ENCODE results near the gene CDCP1. TPM values are rescaled to one million over a fixed set of nuclear protein-coding genes. Genes with fewer than 3 reads are reported as not detected.

Gene CDCP1
- total RNA-seq, 6 experiments from 2014 or later = 0.31 to 2.7 (median 0.83) TPM

GRCh38 chr3:45169125-45169904 lies 23.1 kb upstream of the CDCP1 start:
- H3K4me3 ChIP-seq = no peak overlapping the region

GRCh38 chr3:45168451-45168850 lies 22.3 kb upstream of the CDCP1 start:
- WGBS (ENCODE audit: insufficient coverage, low coverage, low lambda C conversion rate, missing lambda C conversion rate) = 53% methylated on average over 4 of the region's 4 CpGs
- intact Hi-C loops (cut with DNase I) = no loop called here

More at GRCh38 chr3:45169125-45169904, 23.1 kb upstream of the CDCP1 start:
- no peaks in the 10 kb centered on the region for H3K27me3 ChIP-seq
- H3K4me1 ChIP-seq = no peaks in the 10 kb centered on the region
- no peaks in the 10 kb centered on the region for H3K36me3 ChIP-seq
- DNase-seq (no peak), ATAC-seq (no peak)
- no peaks in the 10 kb centered on the region for H3K9me3 ChIP-seq
- WGBS (ENCODE audit: insufficient coverage, low coverage, low lambda C conversion rate, missing lambda C conversion rate) = 50% methylated on average over 12 of the region's 12 CpGs
- intact Hi-C loops (cut with DNase I) = no loop called here
- TF ChIP-seq POLR2A (IDR thresholded peaks at IDR 0.05) = no peak
- no peak for TF ChIP-seq CTCF (IDR thresholded peaks at IDR 0.05)
- H3K27ac ChIP-seq = no peak overlapping the region

GRCh38 chr3:45167011-45167911 lies 21.1 kb upstream of the CDCP1 start:
- WGBS (ENCODE audit: insufficient coverage, low coverage, low lambda C conversion rate, missing lambda C conversion rate) = 23% methylated on average over 23 of the region's 23 CpGs
- Histone ChIP-seq H3K27me3 (no peaks in the 10 kb centered on the region), H3K4me1 (no peaks in the 10 kb centered on the region), H3K27ac (no peak overlapping the region), H3K36me3 (no peaks in the 10 kb centered on the region), H3K9me3 (no peaks in the 10 kb centered on the region), H3K4me3 (no peak overlapping the region)
- ATAC-seq = peak; percentile 68 to 89 (median 74)
- intact Hi-C loops (cut with DNase I) = no loop called here
- TF ChIP-seq POLR2A (IDR thresholded peaks at IDR 0.05) (no peak), CTCF (IDR thresholded peaks at IDR 0.05) (no peak)
- DNase-seq = peak in 2 of 3 donors; percentile 67

More at GRCh38 chr3:45168451-45168850, 22.3 kb upstream of the CDCP1 start:
- H3K36me3 ChIP-seq = no peaks in the 10 kb centered on the region
- no peak overlapping the region for H3K4me3 ChIP-seq
- ATAC-seq = no peak
- H3K27me3 ChIP-seq = no peaks in the 10 kb centered on the region
- H3K4me1 ChIP-seq = no peaks in the 10 kb centered on the region
- TF ChIP-seq POLR2A (IDR thresholded peaks at IDR 0.05) (no peak), CTCF (IDR thresholded peaks at IDR 0.05) (no peak)
- H3K9me3 ChIP-seq = no peaks in the 10 kb centered on the region
- H3K27ac ChIP-seq = no peak overlapping the region
- no peak for DNase-seq

- H3K27ac ChIP-seq = no peak overlapping the region
- WGBS (ENCODE audit: insufficient coverage, low coverage, low lambda C conversion rate, missing lambda C conversion rate) = 64% methylated on average over 2 of the region's 3 CpGs
- no peaks in the 10 kb centered on the region for H3K4me1 ChIP-seq
- DNase-seq (no peak), ATAC-seq (no peak)
- H3K36me3 ChIP-seq = no peaks in the 10 kb centered on the region
- no peaks in the 10 kb centered on the region for H3K27me3 ChIP-seq
- TF ChIP-seq POLR2A (IDR thresholded peaks at IDR 0.05) = no peak
- no peak for TF ChIP-seq CTCF (IDR thresholded peaks at IDR 0.05)
- no peaks in the 10 kb centered on the region for H3K9me3 ChIP-seq
- H3K4me3 ChIP-seq = no peak overlapping the region
- intact Hi-C loops (cut with DNase I) = no loop called here
Measured at GRCh38 chr3:45166321-45166879, 20.2 kb upstream of the CDCP1 start.

Measured in right lobe of liver (tissue), 6 donors.